OCI-LY1 (cell line): ENCODE results near the gene PPP2R3B.
"Not testable (repeated sequence)": the region's sequence is repeated elsewhere in the genome, so short reads cannot be mapped to it uniquely, and the experiment has no call there.

Experiments
- H2AFZ ChIP-seq: fragments of 200-600 bp; sonication (generic), shearing (Covaris generic); 2 replicates; pipeline ENCODE4 v1.6.0; 2014; ENCODE audit warnings: antibody characterized with exemption, mild to moderate bottlenecking, low read length
- H3F3A ChIP-seq: fragments of 200-600 bp; sonication (generic), shearing (Covaris generic); 2 replicates; pipeline ENCODE4 v1.6.0; 2014; ENCODE audit warnings: mild to moderate bottlenecking, antibody characterized with exemption, low read length, moderate library complexity; ENCODE audit not compliant: insufficient read depth
- H3K27ac ChIP-seq: fragments of 200-600 bp; sonication (generic); 2 replicates; pipeline ENCODE4 v1.5.1; 2014; ENCODE audit warnings: low read length, mixed run types, mild to moderate bottlenecking, low read depth; ENCODE audit not compliant: poor library complexity, severe bottlenecking
- H3K27me3 ChIP-seq: fragments of 200-600 bp; sonication (generic); 2 replicates; pipeline ENCODE4 v1.6.0; 2014; ENCODE audit warnings: antibody characterized with exemption, mild to moderate bottlenecking, low read length, moderate library complexity; ENCODE audit not compliant: insufficient read depth
- H3K36me3 ChIP-seq: fragments of 200-600 bp; sonication (generic); 2 replicates; pipeline ENCODE4 v1.6.1; 2014; ENCODE audit warnings: mild to moderate bottlenecking, antibody characterized with exemption, low read length, moderate library complexity, mixed read lengths; ENCODE audit not compliant: insufficient read depth
- H3K4me1 ChIP-seq: fragments of 200-600 bp; sonication (generic); 2 replicates; pipeline ENCODE4 v1.5.1; 2014; ENCODE audit warnings: mild to moderate bottlenecking, low read length, moderate library complexity; ENCODE audit not compliant: insufficient read depth, severe bottlenecking
- H3K4me2 ChIP-seq: fragments of 200-600 bp; sonication (generic), shearing (Covaris generic); 2 replicates; pipeline ENCODE4 v1.6.1; 2014; ENCODE audit warnings: low read length
- H3K4me3 ChIP-seq: fragments of 200-600 bp; sonication (generic); 2 replicates; pipeline ENCODE4 v1.5.1; 2014; ENCODE audit warnings: low read length, low read depth, mild to moderate bottlenecking, mixed read lengths; ENCODE audit not compliant: poor library complexity, severe bottlenecking
- H3K79me2 ChIP-seq: fragments of 200-600 bp; shearing (Covaris generic); 2 replicates; pipeline ENCODE4 v1.6.1; 2016; ENCODE audit warnings: mixed run types, low read length, mixed read lengths; ENCODE audit not compliant: insufficient read depth
- H3K9ac ChIP-seq: fragments of 200-600 bp; sonication (generic), shearing (Covaris generic); 2 replicates; pipeline ENCODE4 v1.6.1; 2014; ENCODE audit warnings: mild to moderate bottlenecking, low read length, mixed read lengths
- H3K9me2 ChIP-seq: fragments of 200-600 bp; sonication (generic), shearing (Covaris generic); 2 replicates; pipeline ENCODE4 v1.6.1; 2014; ENCODE audit warnings: low read depth, mild to moderate bottlenecking, low read length, mixed read lengths
- H3K9me3 ChIP-seq: fragments of 200-600 bp; shearing (Covaris generic); 2 replicates; pipeline ENCODE4 v1.6.1; 2014; ENCODE audit warnings: low read length, mixed read lengths
- H4K20me1 ChIP-seq: fragments of 200-600 bp; sonication (generic), shearing (Covaris generic); 2 replicates; pipeline ENCODE4 v1.6.0; 2016; ENCODE audit warnings: mild to moderate bottlenecking, low read length; ENCODE audit not compliant: insufficient read depth
- CTCF ChIP-seq: fragments of 200-600 bp; sonication (generic), shearing (Covaris generic); IDR thresholded peaks from 2 replicates; pipeline ENCODE4 v1.5.1; 2017; ENCODE audit warnings: mild to moderate bottlenecking, antibody characterized with exemption, low read length, moderate library complexity, mixed read lengths
- EZH2 ChIP-seq: fragments of 200-600 bp; sonication (generic), shearing (Covaris generic); IDR thresholded peaks from 2 replicates; pipeline ENCODE4 v1.8.0; 2017; ENCODE audit warnings: borderline replicate concordance, mixed run types, mild to moderate bottlenecking, antibody characterized with exemption, low read length, moderate library complexity, mixed read lengths

Gene PPP2R3B

DNA sequence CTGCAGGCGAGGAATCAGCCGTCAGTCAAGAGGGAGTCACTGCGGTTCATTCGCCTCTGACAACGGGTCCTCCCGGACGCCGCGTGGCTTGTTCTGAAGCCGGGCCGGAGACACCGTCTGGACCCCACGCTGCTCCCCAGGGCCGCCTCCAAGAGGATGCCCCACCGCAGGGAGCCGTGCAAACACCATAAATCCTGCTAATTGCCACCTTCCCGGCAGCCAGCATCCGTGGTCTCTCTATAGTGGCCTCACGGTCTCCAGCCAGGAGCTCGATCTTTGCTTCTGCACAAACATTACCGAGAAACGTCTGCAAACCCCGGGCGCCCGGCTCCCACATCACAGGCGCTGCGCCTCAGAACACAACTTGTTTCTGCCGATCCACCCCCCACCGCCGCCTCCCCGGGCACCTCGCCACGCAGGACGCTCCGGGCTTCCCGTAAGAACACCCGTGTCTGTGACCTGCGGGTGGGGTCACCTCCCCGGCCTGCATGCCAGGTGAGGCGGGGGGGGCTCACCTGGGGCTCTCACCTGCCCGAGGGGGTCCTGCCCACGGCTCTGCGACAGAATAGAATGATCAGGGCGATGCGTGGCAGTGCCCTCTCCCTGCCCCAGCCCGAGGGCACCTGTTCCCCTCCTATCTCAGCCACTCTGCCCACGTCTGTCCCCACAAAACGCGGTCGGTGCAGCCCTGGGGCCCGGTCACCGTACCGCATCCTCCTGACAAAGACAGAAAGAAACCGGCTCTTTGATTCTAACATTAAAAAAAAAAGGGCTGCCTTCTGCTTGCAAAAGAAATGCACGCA, 32.4 kb upstream of the PPP2R3B start:
- no peaks in the 10 kb centered on the region for H3K4me1 ChIP-seq
- H3K79me2 ChIP-seq, result no peaks in the 10 kb centered on the region
- H3K4me2 ChIP-seq, result no peak overlapping the region
- no peaks in the 10 kb centered on the region for H4K20me1 ChIP-seq
- no peaks in the 10 kb centered on the region for H3F3A ChIP-seq
- H3K4me3 ChIP-seq, result no peak overlapping the region
- TF ChIP-seq CTCF, result no peak
- TF ChIP-seq EZH2, result no peak
- H3K9me3 ChIP-seq, result no peaks in the 10 kb centered on the region
- no peak overlapping the region for H3K27ac ChIP-seq
- H3K36me3 ChIP-seq, result no peaks in the 10 kb centered on the region
- no peak overlapping the region for H3K9ac ChIP-seq
- no peaks in the 10 kb centered on the region for H3K27me3 ChIP-seq
- no peak overlapping the region for H2AFZ ChIP-seq
- no peaks in the 10 kb centered on the region for H3K9me2 ChIP-seq

- H3K27me3 ChIP-seq, H3K4me2 ChIP-seq, H2AFZ ChIP-seq, H3K27ac ChIP-seq, H3K36me3 ChIP-seq, H4K20me1 ChIP-seq, H3K9me2 ChIP-seq, H3K4me1 ChIP-seq, H3F3A ChIP-seq, H3K9me3 ChIP-seq, H3K9ac ChIP-seq, H3K4me3 ChIP-seq, H3K79me2 ChIP-seq: not testable (repeated sequence)
Observed at GRCh38 chrX:415498-415897, 28.8 kb upstream of the PPP2R3B start.

GRCh38 chrX:413322-414201, 26.9 kb upstream of the PPP2R3B start:
- no peak overlapping the region for H3K9ac ChIP-seq
- no peaks in the 10 kb centered on the region for H3K36me3 ChIP-seq
- no peaks in the 10 kb centered on the region for H3K9me3 ChIP-seq
- no peaks in the 10 kb centered on the region for H3K9me2 ChIP-seq
- H2AFZ ChIP-seq, result no peak overlapping the region
- H3K4me2 ChIP-seq, result no peak overlapping the region
- H4K20me1 ChIP-seq, result no peaks in the 10 kb centered on the region
- TF ChIP-seq EZH2, result no peak
- no peak for TF ChIP-seq CTCF
- H3K79me2 ChIP-seq, result no peaks in the 10 kb centered on the region
- no peak overlapping the region for H3K4me3 ChIP-seq
- no peaks in the 10 kb centered on the region for H3F3A ChIP-seq
- H3K4me1 ChIP-seq, result no peaks in the 10 kb centered on the region
- no peak overlapping the region for H3K27ac ChIP-seq
- H3K27me3 ChIP-seq, result no peaks in the 10 kb centered on the region
